Posterior cingulate gyrus (tissue), 11 donors: ENCODE measurements around the gene HCRT.
"Not testable (repeated sequence)": the region's sequence is repeated elsewhere in the genome, so short reads cannot be mapped to it uniquely, and the experiment has no call there.

Source experiments
- DNase-seq, 10 donors: peaks; one replicate each; pipeline versions ENCODE4 v3.0.0 to v3.0.0-alpha.2; 2020 to 2021; ENCODE audit warnings: mixed read lengths in 3 of 10
- intact Hi-C: fragments of 100-400 bp; cut with DNase I; formaldehyde crosslinking; loops from one replicate; pipeline ENCODE4 v1.15.1; 2023

Gene HCRT, protein sequence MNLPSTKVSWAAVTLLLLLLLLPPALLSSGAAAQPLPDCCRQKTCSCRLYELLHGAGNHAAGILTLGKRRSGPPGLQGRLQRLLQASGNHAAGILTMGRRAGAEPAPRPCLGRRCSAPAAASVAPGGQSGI

DNA sequence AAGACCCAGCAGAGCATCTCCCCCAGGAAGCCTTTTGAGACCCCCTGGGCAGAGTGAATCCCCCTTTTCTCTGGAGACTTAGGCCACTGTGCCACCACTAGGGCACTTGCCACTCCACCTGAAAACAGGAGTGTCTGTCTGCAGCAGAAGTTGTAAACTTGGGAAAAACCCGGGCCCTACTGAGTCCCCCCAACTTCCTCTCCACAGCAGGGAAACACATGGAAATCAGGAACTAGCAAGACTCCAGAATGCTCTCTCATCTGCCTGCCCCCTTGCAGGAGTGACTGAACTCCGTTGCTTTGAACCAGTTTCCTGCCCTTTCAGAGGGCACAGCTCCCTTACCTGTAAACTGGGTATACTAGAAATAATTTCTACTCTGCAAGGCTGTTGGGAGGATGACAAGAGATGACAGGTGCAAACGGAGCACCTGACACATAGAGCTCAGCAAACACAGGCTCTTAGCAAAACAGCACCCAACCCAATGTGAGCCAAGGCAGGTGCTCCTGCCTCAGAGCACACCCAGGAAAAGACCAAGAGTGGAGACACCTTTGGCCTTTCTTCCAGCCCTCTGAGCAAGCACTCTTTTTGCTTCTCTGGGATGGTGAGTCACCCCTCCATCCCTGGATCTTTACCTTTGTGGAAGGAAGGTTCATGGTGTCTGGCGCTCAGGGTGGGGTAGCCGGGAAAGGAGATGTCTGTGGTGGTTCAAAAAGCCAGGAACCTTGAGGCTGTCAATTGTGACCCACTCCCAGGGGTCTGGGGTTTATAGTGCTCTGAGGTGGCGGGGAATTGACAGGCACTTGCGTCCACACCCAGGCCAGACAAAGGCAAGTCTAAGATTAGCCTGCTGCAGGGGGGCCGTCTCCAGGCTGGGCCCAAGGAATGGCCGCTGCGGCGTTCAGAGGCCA, at the start of gene HCRT:
Gene HCRT, minus strand, starts transcription at position 740 of the 908 bp plus-strand sequence. Its CDS starts 87 bp downstream, at position 653.
- intact Hi-C loops, result loop anchor here (5.0 kb wide), 2 partner anchors 68 to 92 kb away; partner anchors contain the start of gene STAT5B

DNA sequence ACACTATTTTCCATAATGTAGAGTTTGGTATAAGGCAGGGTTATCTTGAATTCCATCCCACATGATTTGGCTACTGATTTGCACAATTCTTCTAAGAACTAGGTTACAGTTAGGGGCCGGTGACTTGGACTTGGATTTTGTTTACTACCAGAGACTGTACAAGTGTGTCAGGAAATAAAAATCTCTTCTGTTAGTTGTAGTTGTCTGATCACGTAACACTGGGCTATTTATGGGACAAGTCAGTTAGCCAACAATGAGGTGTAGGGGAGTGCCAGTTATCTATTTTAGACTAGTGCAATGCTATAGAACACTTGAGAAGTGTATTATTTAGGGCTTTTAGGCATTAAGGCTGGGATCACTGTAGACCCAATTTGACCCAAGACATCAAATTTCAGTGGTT, 48.7 kb upstream of the HCRT start:
- intact Hi-C loops, result no loop called here
- no peak for DNase-seq

More for the DNA sequence above, at the start of gene HCRT:
- DNase-seq, result peak in 1 of 10 donors; percentile 24

DNA sequence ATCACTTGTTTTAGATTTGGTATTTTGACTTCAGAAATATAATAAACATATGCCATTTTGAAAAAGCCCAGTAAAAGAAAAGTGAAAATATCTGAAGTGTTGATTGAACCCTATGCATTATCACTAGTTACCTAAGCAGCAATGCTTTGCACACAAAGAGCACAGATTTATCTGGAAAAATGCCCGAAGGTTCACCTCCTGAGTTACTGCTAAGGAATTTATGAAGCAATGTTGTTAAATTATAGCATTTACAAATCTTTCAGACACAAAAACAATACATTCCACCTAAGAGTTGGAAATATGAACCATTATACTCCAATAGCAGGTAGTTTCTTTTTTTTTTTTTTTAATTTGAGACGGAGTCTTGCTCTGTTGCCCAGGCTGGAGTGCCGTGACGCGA, 47.9 kb upstream of the HCRT start:
- no peak for DNase-seq
- intact Hi-C loops, result no loop called here

DNA sequence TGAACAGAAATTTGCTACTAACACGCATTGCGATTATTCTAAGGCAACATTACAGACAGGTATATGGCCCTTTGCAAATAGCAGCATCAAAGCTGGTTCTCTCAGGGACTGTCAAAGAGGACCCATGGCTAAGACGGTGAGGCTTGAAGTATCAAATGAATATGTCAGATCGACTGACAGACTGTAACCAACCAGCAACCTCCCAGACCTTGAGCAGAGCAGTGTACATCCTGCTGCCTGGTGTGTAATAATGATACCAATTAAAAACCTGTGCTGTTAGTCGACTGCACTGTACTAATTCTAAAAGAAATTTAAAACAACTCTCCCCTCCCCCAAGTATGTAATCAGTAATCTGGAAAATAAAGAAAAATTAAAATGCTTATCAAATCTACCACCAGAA, 45.0 kb upstream of the HCRT start:
- intact Hi-C loops, result no loop called here
- DNase-seq, result no peak

DNA sequence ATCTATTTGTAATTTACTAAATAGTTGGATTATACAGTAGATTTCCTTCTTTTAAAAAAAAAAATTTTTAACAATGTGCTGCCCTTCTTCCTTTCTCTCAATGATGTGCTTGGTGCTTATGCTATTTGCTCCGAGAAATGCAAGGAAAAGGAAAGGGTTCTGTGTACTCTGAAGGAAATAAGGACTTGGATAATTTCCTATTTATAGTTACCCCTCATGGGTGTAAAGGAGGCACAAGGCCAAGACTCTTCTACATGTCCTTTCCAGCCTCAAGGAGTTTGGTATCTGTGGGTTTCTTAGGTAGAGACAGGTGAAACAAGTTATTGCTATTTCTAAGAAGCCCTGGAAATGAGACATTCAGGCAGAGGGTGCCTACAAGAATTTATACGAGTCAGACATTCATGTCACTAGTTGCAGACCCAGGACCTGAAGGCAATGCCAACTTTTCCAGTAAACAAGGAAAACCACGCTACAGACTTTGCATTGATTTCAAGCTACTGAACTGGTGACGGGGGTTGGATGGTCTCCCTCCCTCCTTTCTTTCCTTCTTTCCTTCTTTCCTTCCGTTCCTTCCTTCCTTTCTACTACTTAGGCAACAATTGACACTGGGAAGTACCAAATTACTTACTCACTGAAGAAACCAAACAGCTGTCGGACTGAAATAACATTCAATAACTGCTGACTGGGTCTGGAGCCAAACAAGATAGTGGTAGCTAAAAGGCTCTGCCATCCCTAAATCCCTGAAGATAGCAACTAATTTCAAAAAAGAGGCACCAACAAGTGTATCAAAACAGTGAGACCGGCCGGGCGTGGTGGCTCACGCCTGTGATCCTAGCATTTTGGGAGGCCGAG, 42.8 kb upstream of the HCRT start:
- intact Hi-C loops, result no loop called here
- no peak for DNase-seq

DNA sequence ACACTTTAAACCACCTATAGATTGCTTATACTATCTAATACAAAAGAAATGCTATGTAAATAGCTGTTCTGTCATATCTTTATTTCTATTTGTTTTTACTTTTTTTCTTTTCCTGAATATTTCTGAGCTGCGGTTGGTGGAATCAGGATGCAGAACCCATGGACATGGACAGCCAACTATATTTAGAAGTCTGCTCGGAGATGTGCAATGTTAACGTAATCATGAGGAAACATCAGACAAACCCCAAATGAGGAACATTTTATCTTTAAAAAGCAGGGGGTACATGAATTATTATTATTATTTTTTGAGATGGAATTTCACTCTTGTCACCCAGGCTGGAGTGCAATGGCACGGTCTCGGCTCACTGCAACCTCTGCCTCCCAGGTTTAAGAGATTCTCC, 40.4 kb upstream of the HCRT start:
- no peak for DNase-seq
- intact Hi-C loops, result no loop called here

DNA sequence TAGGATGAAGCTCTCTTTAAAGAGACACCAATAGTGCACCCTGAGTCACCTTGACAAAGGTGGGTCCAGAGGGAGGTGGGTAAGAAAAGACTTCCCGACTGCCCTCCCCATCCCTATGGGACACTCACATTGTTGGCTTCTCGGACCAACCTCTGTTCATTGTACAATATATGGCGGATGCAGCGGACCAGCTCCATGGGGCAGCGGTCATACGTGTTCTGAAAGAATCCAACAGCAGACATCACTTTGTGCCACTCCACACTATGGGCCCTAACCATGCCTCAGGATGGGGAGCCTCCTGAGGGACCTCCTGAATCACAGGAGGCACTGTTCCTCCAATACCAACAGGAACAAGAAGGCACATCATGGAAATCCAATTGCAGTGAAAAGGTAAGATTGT, 39.4 kb upstream of the HCRT start:
- no peak for DNase-seq
- intact Hi-C loops, result no loop called here

DNA sequence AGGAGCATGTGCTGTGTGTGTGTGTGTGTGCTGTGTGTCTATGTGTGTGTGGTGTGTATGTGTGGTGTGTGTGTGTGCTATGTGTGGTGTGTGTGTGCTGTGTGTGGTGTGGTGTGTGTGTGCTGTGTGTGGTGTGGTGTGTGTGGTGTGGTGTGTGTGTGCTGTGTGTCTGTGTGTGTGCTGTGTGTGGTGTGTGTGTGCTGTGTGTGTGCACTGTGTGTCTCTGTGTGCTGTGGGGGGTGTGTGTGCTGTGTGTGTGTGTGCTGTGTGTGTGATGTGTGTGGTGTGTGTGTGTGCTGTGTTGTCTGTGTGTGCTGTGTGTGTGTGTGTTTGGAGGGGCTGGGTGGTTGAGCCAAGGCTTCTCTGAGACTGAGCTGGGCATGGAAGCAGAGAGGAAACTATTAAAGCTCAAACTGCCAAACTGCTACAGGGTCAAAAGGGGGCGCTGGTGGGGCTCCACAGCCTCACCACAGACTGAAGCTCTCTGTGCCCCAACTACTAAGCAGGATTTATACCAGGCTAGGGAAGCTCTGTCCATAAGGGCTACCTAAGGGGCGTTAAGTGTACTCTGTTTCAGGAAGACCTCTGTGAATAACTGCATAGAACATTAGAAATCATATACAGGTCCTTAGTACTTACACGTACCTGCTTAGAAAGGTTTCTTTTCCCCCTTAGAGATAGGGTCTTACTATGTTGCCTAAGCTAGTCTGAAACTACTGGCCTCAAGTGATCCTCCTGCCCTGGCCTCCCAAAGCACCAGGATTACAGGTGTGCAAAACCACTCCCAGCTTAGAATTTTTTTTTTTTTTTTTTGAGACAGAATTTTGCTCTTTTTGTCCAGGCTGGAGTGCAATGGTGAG, 36.9 kb upstream of the HCRT start:
- DNase-seq, result peak in 5 of 10 donors; percentile 12 to 89 (median 36)
- intact Hi-C loops, result no loop called here

DNA sequence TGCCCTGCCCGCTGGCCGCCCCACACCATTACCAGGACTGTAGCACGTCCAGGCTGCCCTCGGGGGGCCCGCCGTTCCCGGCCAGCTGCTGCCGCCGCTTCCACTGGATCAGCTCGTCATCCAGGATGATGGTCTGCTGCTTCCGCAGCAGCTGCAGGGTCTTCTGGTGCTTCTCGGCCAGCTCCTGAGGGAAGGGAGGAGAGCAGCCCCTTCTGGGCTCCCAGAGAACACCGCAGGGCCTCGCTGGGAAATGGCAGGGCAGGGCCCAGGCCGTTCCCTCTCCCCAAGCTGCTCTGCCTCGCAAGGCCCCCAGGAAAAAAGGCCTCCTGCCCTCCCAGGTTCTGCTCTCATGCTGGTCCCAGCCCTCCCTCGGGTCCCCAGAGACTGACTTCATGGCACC, 34.0 kb upstream of the HCRT start:
- intact Hi-C loops, DNase-seq: not testable (repeated sequence)

DNA sequence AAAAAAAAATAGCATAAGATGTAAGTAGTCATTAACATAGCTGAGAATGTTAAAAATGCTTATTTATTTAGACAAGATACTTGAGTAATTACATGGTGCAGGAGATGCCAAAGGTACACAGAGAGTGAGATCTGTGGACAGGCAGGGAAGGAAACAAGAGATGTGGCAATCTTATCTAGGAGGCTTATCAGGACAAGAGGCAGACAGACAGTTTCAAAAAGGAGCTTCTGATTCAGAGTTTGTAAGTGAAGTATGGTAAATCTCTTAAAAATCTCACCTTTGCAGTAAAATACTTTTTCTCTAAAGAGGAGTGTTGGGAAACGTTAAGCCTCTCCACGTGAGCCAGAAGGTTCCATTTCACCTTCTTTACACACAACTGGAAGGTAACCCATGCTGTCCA, 28.9 kb upstream of the HCRT start:
- DNase-seq, result no peak
- intact Hi-C loops, result no loop called here

DNA sequence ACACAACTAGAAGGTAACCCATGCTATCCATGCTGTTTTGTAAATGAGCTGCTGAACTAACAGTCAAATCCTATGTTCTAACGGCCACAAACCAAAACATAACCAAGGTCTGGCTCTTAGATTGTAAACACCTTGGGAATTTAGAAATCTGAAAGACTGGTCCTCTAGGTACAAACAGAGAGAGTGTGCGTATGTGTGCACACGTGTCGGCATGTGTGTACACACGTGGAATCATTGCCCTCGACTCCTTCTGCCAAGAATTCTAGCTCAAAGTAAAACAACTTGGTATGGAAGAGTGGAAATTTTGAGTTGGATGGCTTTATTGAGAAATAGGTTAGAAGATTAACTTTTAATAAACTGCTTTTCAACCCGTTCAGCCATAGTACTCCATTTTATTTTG, 27.1 kb upstream of the HCRT start:
- DNase-seq, result no peak
- intact Hi-C loops, result no loop called here

DNA sequence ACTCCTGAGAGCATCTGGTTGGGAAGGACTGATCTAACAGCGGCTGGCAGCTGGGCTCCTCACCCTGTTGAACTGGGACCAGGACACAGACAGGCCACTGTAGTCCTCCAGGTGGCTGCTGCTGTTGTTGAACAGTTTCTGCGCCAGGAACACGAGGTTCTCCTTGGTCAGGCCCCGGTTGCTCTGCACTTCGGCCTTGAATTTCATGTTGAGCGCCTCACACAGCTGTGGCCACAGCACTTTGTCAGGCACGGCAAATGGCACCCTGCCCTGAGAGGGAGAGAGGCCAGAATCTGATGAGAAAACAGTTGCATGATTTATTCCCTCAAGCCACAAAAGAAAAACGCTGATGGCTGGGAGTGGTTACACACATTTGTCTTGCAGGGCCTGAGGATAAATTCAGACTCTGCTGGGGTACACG, 26.7 kb upstream of the HCRT start:
- peak in 9 of 10 donors; percentile 44 to 96 (median 77) for DNase-seq

DNA sequence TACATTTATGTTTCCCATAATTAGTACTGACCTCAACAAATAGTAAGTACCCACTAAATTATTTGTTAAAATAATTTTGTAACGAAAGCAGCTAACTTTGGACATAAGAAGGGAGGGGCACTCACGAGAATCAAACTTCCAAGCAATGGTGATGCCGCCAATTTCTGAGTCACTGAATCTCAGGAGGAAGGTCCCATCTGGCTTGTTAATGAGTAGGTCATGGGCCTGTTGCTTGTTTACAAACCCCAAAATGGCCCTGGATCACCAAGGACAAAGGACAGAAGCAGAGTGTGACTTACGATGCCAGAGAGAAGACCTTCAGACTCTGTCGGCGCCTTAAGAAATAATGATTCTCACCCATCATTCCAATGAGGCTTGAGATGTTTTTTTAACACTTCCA, 24.8 kb upstream of the HCRT start:
- DNase-seq, result no peak
- intact Hi-C loops, result no loop called here

More for the DNA sequence above, 26.7 kb upstream of the HCRT start:
- intact Hi-C loops, result not testable (repeated sequence)

DNA sequence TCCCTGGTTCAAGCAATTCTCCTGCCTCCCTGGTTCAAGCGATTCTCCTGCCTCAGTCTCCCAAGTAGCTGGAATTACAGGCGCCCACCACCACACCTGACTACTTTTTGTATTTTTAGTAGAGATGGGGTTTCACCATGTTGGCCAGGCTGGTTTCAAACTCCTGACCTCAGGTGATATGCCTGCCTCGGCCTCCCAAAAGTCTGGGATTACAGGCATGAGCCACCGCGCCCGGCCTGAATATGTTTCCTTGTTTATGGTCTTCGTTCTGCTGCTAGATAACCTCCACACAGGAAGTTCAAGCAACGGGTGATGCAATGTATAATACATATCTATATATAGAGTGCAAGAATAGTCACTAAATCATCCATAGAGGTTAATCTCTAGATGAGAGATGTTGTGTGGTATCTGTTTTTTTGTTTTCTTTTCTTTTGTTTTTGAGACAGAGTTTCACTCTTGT, 20.9 kb upstream of the HCRT start:
- intact Hi-C loops, result loop anchor here (10.0 kb wide), 1 partner anchor 79 kb away; the partner anchor contains the start of gene STAT5A
- DNase-seq, result not testable (repeated sequence)

DNA sequence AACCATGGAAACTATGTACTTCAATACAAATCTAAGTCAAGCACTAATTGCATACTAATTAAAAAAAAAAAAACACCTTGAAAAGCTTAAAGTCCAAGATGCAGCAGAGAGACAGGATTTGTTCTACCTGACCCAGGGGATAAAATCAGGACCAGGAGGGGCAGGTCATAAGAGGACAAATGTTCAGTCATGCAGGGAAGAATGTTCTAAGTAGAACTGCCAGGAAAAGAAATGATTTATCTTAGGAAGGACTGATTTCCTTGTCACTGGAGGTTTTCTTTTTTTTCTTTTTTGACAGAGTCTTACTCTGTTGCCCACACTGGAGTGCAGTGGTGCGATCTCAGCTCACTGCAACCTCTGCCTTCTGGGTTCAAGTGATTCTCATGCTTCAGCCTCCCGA, 18.1 kb upstream of the HCRT start:
- no peak for DNase-seq
- intact Hi-C loops, result loop anchor here (10.0 kb wide), 1 partner anchor 81 kb away; the partner anchor contains the start of gene STAT5A

DNA sequence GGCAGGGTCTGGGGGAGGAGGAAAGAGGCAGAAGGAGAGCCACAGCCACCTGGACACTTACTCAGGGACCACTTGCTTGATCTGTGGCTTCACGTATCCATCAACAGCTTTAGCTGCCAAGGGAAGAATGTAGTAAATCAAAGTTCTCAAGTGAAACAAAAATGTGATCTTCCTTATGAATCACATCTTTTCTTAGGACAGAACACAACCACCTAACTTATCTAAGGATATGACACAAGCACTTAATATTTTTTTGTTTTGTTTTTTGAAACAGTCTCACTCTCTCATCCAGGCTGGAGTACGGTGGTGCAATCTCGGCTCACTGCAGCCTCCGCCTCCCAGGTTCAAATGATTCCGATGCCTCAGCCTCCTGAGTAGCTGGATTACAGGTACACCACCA, 17.4 kb upstream of the HCRT start:
- no peak for DNase-seq
- intact Hi-C loops, result loop anchor here (10.0 kb wide), 1 partner anchor 82 kb away; the partner anchor contains the start of gene STAT5A

DNA sequence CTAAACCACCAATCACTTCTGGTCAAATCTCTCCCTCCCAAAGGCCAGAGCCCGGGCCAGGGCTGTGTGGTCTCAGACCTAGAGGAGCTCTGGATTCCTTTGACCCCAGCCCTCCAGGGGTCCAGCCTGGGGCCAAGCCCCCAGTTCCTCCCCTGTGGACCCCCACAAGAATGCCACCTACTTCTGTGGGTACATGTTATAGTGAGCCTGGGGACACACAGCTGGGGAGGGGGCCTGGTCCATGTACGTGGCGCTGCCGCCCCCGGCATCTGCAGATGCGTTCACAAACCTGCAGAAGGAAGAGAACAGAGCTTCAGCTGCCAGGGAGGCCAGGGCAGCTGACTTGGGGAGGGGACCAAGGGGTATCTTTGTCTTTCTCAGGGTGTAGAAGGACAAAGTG, 16.9 kb upstream of the HCRT start:
- DNase-seq, result peak in 1 of 10 donors; percentile 14
- intact Hi-C loops, result loop anchor here (10.0 kb wide), 1 partner anchor 83 kb away; the partner anchor contains the start of gene STAT5A

DNA sequence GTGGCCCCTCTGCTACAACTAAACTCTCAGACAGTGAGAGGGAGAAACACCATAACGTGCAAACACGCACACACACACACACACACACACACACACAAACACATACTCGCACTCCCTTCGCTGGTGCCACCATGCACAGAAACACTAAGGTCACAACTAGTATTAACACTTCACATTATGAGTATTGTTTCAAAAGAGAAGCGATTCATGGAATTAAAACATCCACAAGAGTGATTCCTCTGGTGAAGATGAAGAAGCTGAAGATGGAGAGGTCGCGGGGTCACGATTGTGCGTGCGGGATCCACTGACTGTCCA, 16.2 kb upstream of the HCRT start:
- DNase-seq, result no peak
- intact Hi-C loops, result loop anchor here (10.0 kb wide), 1 partner anchor 83 kb away; the partner anchor contains the start of gene STAT5A

DNA sequence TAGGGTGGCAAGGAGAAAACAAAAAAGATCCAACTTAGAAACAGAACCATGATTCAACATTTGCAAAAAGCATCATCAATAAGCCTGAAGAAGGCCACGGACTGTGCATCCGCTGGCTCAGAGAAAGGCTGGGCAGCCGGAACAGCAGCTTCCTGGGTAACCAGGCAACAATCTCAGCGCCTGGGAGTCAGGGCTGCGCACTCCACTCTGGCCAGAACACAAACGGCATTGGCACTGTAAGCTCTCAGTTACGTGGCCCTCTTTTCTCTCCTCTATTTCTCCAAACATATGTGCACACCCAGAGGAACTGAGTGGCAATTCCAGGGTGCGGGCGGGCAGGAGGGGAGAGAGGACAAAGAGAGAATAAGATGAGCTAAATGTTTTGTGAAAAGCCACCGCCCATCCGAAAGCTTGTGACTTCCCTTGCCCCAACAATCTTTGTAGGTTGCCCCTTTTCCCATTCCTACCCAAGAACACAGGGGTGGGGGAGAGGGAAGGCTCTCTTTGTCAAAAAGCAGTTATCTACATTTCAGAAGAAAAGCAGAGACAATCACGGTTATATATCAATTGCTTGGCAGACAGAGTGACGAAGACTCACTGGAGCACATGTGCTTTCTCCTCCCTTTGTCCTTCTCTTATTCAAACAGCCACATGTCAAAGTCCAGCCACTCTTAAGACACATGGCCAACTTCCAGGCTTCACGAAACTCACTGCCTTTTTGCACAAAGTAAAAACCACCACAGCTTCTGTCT, 15.6 kb upstream of the HCRT start:
- intact Hi-C loops, result loop anchor here (10.0 kb wide), 1 partner anchor 84 kb away; the partner anchor contains the start of gene STAT5A
- DNase-seq, result peak; percentile 40 to 93 (median 60)
